AG04449 (cell line): ENCODE data around the gene SNX13.

Experiments used
- CTCF ChIA-PET: fragments of 350-600 bp; formaldehyde crosslinking; extraction: SDS; loops from one replicate; lab custom pipeline; 2021; ENCODE audit warnings: antibody characterized with exemption; lab: Yijun Ruan, JAX
- POLR2A ChIA-PET: fragments of 400-600, 350-600 bp; formaldehyde crosslinking; extraction: SDS; loops from one replicate; lab custom pipeline; 2020; ENCODE audit warnings: antibody characterized with exemption, inconsistent platforms; lab: Yijun Ruan, JAX
- DNase-seq: peaks from one replicate; pipeline ENCODE4 v3.0.0-alpha.2; 2010; ENCODE audit warnings: low read depth, low spot score
- H3K4me3 ChIP-seq: 2 replicates; pipeline ENCODE4 v1.5.1; 2011; ENCODE audit warnings: low read depth, mild to moderate bottlenecking, control low read depth, low read length
- CTCF ChIP-seq: IDR thresholded peaks from one replicate; pipeline ENCODE4 v1.5.1; 2011; ENCODE audit warnings: mild to moderate bottlenecking, moderate library complexity, low read length, control low read depth, inconsistent platforms; ENCODE audit not compliant: insufficient read depth; ENCODE audit errors: missing control alignments

The SNX13 gene

DNA sequence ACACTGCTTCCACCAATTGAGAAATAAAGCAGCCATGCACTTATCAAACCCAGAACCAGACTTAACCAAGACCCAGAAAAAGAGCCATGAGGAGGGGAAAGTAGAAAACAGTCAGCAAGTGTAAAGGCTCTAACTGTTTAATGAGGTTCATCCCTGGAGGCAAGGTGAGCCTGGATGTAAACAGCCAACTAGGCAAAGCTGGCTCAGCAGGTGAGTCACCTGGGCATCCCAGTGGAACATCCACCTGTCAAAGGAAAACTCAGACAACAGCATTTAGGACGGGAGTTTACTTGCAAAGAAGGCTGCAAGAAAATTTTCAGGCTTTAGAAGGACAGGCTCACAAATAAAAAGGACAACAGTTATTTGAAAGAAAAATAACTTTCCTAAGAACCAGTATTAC, 153.0 kb downstream of the SNX13 start:
- H3K4me3 ChIP-seq = no peak overlapping the region
- no peak for TF ChIP-seq CTCF
- POLR2A ChIA-PET = no interaction called here
- DNase-seq = no peak
- CTCF ChIA-PET = no interaction called here

DNA sequence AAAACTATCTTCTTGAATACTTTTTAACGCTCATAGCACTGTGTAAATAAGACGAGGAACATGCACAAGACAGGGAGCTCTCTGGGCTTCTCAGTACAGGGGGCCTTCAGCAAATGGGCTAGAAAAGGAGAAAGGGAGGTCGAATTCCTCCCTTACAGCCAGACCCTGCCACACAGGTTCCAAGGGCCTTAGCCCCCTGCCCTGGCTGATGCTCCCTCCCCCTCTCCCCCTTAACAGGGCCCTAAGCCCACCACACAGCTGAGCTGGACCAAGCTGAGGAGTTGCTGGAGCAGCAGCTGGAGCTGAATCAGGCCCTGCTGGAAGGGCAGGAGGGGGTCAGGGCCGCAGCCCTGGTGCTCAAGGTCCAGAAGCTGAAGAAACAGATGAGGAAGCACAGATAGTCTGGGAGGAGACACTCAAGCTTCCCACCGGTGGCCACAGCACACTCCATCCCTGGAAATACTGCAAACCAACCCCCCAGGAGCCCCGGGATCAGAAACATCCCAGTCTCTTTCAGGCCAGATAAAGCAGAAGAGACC, 153.9 kb downstream of the SNX13 start:
- no peak for TF ChIP-seq CTCF
- CTCF ChIA-PET = interaction anchor here (1.2 to 2.4 kb wide), 3 partner anchors 11 to 559 kb away, joined by 3 to 8 read pairs (median 5); no protein-coding TSS in a partner anchor
- POLR2A ChIA-PET = no interaction called here
- DNase-seq = no peak
- H3K4me3 ChIP-seq = no peak overlapping the region

DNA sequence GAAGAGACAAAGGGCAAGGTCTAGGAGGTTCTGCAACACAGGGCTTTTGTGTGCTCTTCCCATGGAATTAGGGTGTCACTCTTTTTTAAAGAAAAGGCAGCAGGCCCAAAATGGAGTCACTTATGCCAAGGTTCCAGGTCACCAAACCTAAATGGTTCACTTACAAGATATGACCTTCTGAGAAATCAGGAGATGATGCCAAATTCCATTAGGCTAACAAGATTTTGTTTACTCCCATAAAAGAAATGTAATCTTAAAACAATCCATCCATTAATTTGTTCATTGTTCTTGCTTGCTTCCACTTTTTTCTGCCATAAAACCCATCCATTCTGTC, 158.1 kb downstream of the SNX13 start:
- ChIA-PET CTCF (interaction anchor here (1.2 kb wide), 1 partner anchor 12 kb away, joined by 3 read pairs; no protein-coding TSS in a partner anchor), POLR2A (no interaction called here)
- no peak for DNase-seq
- no peak overlapping the region for H3K4me3 ChIP-seq
- TF ChIP-seq CTCF = no peak

- H3K4me3 ChIP-seq = no peak overlapping the region
- no peak for DNase-seq
- ChIA-PET POLR2A (no interaction called here), CTCF (interaction anchor here (1.2 kb wide), 1 partner anchor 11 kb away, joined by 3 read pairs; no protein-coding TSS in a partner anchor)
- TF ChIP-seq CTCF = no peak
Measured at GRCh38 chr7:17781491-17782215, 158.6 kb downstream of the SNX13 start.

DNA sequence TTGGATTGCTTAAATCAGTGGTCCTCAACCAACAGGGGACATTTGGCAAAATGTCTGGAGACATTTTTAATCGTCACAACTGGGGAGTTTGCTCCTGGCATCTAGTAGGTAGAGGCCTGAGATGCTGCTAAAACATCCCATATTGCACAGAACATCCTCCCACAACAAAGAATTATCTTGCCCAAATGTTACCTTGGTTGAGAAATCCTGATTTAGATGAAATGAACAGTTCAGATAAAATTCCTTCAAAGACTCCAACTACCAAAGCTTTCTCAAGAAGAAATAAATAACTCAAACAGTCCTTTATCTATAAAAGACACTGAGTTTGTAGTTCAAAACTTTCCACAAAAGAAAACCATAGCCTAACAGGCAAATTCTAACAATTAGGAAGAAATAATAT, 160.9 kb downstream of the SNX13 start:
- POLR2A ChIA-PET = no interaction called here
- H3K4me3 ChIP-seq = no peak overlapping the region
- CTCF ChIA-PET = interaction anchor here (1.8 to 1.9 kb wide), 2 partner anchors 9 kb away, joined by 8 to 12 read pairs; no protein-coding TSS in a partner anchor
- TF ChIP-seq CTCF = no peak
- DNase-seq = no peak

DNA sequence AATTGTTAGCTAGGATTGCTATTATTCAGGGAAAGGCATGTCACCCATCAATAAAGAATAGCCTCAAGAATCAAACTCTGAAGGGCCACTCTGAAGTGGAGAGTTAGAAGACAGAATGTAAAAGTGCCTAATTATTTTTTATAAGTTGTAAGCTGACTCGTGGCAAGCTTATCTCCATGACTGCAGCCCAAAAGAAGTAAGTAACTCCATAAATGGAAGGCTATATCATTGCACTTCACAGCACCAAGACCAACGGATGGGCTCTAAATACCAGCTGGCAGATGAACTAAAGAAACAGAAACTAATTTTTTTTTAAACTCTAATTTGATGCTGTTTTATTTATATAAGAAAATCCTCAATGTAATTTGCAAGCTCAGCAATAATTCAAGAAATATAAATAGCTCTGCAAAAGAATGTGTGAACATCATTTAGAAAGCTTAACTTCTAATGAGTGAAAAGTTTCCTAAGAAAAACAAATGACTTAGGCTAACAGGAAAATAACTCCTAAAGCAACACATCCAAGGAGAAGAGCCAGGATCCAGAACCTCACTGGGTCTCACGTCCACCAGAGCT, 165.5 kb downstream of the SNX13 start:
- no peak for TF ChIP-seq CTCF
- CTCF ChIA-PET = interaction anchor here (0.8 to 2.0 kb wide), 7 partner anchors 9 to 891 kb away, joined by 3 to 6 read pairs (median 4); no protein-coding TSS in a partner anchor
- H3K4me3 ChIP-seq = no peak overlapping the region
- DNase-seq = no peak
- POLR2A ChIA-PET = no interaction called here
